ENCODE results near the gene JPH4. TPM values are rescaled to one million over a fixed set of nuclear protein-coding genes. Genes with fewer than 3 reads are reported as not detected.

JPH4 gene
- total and polyA plus RNA-seq, 2 donors (not counting 3 experiments of a cell fraction or from before 2014, with no cell fraction given) = 0.06 TPM; not detected in 1

GRCh38 chr14:23561259-23561658 is 17.3 kb downstream of the JPH4 start:
- TF ChIP-seq CTCF (IDR thresholded peaks at IDR 0.05; ENCODE audit: extremely low read depth in 1 of 2, insufficient read depth in 1 of 2, low read depth in 1 of 2, low read length in 2 of 2) (no peak), FOS (IDR thresholded peaks at IDR 0.05; ENCODE audit: borderline replicate concordance, insufficient read depth, low read length) (no peak), MYC (IDR thresholded peaks at IDR 0.05; ENCODE audit: low read depth, low read length) (no peak), POLR2A (IDR thresholded peaks at IDR 0.05; ENCODE audit: low read depth, low read length) (no peak), JUN (IDR thresholded peaks at IDR 0.05; ENCODE audit: borderline replicate concordance, insufficient read depth, insufficient read length, low read depth) (no peak), EZH2 (IDR thresholded peaks at IDR 0.05; ENCODE audit: borderline replicate concordance, low read depth, low read length, severe bottlenecking) (no peak), POLR2AphosphoS5 (IDR thresholded peaks at IDR 0.05; ENCODE audit: insufficient read depth, low read depth, low read length) (no peak), GATA2 (IDR thresholded peaks at IDR 0.05; ENCODE audit: insufficient read depth, insufficient read length, low read depth, low read length) (no peak)
- TF ChIP-seq, protein P1, sequence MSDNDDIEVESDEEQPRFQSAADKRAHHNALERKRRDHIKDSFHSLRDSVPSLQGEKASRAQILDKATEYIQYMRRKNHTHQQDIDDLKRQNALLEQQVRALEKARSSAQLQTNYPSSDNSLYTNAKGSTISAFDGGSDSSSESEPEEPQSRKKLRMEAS (IDR thresholded peaks at IDR 0.05; ENCODE audit: insufficient read depth, insufficient read length) = no peak
- dilution Hi-C loops (cut with MboI; ENCODE audit: extremely low pct_ligation_motif_present, low sequenced_read_pairs) (no loop called here), intact Hi-C loops (cut with micrococcal nuclease) (no loop called here)
- H3K9me3 ChIP-seq (replicated peaks; ENCODE audit: control insufficient read depth, insufficient read depth, low read length) = no peaks in the 10 kb centered on the region
- no peaks in the 10 kb centered on the region for H3K9me1 ChIP-seq (replicated peaks; ENCODE audit: control insufficient read depth, extremely low read depth, insufficient read depth, low read length)
- H3K36me3 ChIP-seq (ENCODE audit: control insufficient read depth in 2 of 2, extremely low read depth in 1 of 2, insufficient read depth in 2 of 2, low read length in 2 of 2) = peaks cover 0 to 11% of the 10 kb centered on the region in 2 experiments
- CTCF ChIA-PET = interaction anchor here (0.7 to 12.3 kb wide), 6 partner anchors 10 to 103 kb away, joined by 3 to 416 read pairs (median 6); no protein-coding TSS in a partner anchor
- no TSS peak for BruUV-seq (replicated peaks)
- no peak overlapping the region for H3K4me3 ChIP-seq (replicated peaks in 1 of 3; ENCODE audit: insufficient read depth in 1 of 3, low read depth in 1 of 3, low read length in 3 of 3)
- peaks cover 10% of the 10 kb centered on the region for H3K79me2 ChIP-seq (ENCODE audit: control insufficient read depth, insufficient read depth, low read length)
- no peak overlapping the region for H3K9ac ChIP-seq (replicated peaks; ENCODE audit: extremely low read depth, insufficient read depth, low read length)
- peaks cover 9% of the 10 kb centered on the region for H3K4me1 ChIP-seq (ENCODE audit: control insufficient read depth, extremely low read depth, insufficient read depth, low read length)
- no peak overlapping the region for H3K27ac ChIP-seq (ENCODE audit: insufficient read depth, low read depth, low read length)
- no peak for DNase-seq (ENCODE audit: low read depth, low spot score)
- no peak overlapping the region for H3K4me2 ChIP-seq (ENCODE audit: insufficient read depth, low read length)
- no peaks in the 10 kb centered on the region for H4K20me1 ChIP-seq (replicated peaks; ENCODE audit: control insufficient read depth, extremely low read depth, insufficient read depth, low read length)
- no peaks in the 10 kb centered on the region for H3K27me3 ChIP-seq (ENCODE audit: control insufficient read depth in 2 of 2, insufficient read depth in 2 of 2, low read length in 2 of 2)
- POLR2A ChIA-PET = interaction anchor here (0.8 kb wide), 1 partner anchor 83 kb away, joined by 3 read pairs; no protein-coding TSS in a partner anchor
- no peak overlapping the region for H2AFZ ChIP-seq (ENCODE audit: low read depth, low read length)
- no peak for FAIRE-seq
